IPS-NIHi7 (cell line): ENCODE results near the gene ATPAF2.

Experiments
- DNase-seq: peaks from one replicate; pipeline ENCODE4 v3.0.0; 2012; ENCODE audit warnings: mixed read lengths; ENCODE audit errors: extremely low spot score

The ATPAF2 gene

DNA sequence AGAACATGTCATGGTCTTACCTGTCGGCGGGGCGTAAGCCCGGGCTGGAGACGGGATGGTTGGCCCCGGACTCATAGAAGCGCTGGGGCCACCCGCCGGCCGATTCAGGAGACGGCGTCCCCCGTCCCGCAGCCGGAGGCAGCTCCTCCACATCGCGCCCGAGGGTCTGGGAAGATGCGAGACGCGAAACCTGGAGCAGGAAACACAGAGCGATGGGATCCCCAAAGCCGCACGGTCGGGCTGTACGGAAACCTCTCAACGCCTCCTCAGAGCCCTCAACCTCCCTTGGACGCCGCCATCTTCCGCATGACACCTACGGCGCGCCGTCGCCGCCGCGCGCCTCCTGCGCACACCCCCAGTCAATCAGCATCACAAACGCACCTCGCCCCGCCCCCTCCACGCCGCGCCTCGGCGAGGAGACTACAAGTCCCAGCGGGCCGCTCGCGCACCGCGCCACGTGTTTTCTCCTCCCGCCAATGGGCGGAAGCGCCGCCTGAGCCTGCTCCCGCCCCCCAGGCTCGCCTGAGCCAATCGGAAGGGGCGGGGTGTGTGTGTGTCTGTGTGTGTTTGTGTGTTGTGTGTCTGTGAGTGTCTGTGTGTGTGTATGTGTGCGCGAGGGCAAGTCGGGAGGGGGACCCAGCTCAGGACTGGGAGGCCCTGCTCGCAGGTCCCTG lies at the start of gene ATPAF2, which contains the start of gene GID4:
Gene ATPAF2, minus strand, starts transcription at position 308 of the 674 bp plus-strand sequence. Its CDS starts 155 bp downstream, at position 153.
Gene GID4, plus strand, starts transcription at position 548 of the 674 bp plus-strand sequence. Its CDS starts 57 bp downstream, at position 605.
- DNase-seq, result peak; percentile 99

DNA sequence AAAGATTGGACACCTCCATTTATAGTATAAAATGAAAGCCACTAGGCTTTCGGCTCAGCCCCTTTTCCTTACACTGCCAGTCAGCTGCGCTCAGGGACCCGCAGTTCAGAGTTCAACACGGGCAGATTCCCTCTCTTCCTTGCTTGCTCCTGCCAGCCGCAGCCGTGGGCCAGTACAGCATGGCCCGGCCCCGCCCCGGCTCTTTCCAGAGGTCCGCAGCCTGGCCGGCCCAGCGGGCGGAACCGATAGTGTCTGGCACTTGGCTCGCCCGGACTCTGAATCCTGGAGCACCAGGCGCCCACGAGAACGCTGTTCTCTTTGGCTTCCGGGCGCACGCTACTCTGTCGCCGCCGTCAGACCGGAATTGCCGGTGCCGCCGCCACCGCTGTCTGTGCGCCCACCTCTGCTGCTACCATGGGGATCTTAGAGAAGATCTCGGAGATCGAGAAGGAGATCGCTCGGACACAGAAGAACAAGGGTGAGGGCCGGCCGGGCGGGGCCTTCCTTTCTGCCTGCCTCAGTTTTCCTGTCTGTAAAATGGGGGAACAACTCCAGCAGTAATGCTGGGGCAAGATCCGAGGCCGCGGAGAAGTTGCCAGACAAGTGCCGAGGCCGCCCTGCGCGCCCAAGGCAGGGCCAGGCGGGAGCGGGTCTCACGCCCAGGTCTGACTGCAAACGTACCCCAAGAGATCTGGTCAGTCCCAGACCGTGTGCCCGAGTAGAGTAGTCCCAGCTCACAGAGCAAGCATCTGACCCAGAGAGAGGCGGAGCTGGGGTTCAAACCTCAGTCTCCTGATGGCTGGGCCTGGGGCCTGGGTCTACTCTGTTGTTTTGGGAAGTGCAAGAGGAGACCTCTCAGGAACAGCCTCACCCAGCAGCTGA lies 48.9 kb upstream of the ATPAF2 start, which contains the start of gene DRG2:
Gene DRG2, plus strand, starts transcription at position 339 of the 882 bp plus-strand sequence. Its CDS starts 76 bp downstream, at position 415.
- peak; percentile 99 for DNase-seq

DNA sequence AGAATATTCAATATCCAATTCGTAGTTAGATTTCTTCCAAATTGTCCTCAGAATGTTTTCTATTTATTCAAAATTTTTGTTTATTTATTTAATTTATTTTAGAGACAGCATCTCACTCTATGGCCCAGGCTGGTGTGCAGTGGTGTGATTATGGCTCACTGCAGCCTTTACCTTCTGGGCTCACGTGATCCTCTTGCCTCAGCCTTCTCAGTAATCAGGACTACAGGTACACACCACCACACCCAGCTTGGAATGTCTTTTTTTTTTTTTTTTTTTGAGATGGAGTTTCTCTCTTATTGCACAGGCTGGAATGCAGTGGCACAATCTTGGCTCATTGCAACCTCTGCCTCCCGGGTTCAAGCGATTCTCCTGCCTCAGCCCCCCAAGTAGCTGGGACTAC lies 45.3 kb upstream of the ATPAF2 start:
- no peak for DNase-seq

DNA sequence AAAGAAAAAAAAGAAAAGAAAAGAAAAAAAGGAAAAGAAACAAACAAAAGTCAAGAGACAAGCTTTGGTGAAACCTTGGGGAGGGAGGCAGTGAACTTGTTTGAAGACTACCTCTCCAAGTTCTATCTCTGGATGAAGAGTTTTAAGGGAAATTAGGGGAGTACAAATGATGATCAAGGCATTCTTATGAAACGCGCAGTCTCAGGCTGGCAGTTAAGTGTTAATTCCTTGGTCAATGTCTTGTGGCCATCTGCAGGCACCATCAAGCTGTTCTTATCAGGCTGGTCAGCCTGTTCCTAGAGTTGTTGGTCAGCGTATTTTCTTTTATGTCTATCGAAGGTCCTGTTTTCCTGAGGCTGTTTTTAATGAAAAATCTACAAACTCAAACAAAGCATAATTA lies 40.6 kb upstream of the ATPAF2 start:
- no peak for DNase-seq

DNA sequence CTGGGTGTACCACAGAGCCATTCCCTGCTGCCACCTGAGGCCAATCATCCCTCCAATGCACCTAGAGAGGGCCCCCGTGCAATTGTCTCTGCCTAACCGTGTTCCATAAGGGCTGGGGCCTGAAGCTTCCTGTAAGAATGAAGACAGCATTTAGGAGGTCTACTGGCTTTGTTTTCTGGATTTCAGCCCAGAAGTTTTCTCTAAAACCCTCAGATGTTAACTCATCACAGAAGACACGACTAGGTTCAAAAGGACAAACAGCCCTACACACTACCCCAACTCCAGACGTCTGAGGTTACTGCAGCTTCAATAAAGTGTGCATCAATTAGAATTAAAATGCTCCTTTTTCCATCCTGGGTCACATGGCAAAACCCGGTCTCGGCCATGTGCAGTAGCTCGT lies 38.0 kb upstream of the ATPAF2 start:
- DNase-seq, result no peak

DNA sequence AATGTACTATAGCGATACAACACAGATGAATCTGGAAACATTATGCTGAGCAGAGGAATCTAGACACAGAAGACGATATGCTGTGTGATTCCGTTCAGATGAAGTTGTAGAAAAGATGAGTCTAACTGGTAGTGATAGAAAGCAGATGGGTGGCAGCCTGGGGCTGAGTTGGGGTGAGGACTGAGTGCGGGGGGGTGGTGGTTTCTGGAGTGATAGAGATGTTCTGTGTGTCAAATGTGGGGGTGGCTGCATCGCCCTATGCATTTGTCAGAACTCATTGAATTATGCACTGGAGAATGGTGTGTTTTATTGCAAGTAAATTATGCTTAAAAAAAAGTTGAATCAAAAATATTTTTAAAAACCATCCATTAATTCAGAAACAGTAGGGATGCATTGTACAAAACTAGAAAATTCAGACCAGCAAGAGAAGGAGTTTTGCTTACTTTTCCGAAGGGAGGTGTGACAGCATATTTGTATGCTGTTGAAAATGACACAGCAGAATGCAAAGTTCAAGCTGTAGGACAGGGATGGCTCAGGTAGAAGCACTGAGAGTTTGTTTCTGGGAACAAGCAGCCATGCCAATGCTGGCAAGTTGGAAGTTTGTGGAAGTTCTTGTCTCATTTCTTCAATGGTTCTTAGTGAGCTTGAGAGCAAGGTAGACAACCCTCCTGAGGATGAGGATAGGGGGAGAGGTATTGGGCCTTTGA lies 35.8 kb upstream of the ATPAF2 start:
- no peak for DNase-seq

DNA sequence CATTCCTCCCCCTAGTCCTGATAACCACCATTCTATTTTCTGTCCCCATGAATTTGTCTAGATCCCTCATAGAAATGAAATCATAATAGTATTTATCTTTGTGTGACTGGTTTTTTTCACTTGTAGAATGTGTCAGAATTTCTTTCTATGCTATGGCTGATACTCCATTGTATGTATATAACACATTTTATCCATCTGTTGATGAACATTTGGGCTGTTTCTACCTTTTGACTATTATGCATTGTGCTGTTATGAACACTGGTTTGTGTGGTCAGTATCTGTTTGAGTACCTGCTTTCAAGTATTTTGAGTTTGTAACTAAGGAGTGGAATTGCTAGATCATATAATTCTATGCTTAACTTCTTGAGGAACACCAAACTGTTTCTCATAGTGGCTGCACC lies 32.8 kb upstream of the ATPAF2 start:
- DNase-seq, result no peak

DNA sequence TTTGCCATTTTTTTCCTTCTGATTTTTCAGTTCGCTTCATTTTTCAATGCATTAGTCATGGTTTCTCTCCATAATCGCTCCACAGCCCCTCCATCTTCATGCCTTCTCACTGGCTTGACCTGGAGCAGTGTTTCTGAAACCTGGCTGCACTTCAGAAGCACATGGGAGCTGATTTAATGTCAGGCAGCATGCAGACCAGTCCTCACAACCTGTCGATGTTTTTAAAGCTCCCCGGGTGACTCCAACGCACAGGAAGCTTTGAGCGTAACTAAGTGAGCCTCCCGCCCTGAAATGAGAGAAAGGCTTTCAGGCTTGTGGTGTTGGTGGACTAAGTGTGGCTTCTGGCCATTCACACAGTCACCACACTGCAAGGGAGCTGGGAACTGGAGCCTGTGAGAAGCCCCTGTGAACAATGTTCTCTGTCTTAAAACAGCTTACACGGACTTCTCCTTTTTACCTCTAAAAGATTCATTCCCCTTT lies 31.9 kb upstream of the ATPAF2 start:
- peak; percentile 30 for DNase-seq

DNA sequence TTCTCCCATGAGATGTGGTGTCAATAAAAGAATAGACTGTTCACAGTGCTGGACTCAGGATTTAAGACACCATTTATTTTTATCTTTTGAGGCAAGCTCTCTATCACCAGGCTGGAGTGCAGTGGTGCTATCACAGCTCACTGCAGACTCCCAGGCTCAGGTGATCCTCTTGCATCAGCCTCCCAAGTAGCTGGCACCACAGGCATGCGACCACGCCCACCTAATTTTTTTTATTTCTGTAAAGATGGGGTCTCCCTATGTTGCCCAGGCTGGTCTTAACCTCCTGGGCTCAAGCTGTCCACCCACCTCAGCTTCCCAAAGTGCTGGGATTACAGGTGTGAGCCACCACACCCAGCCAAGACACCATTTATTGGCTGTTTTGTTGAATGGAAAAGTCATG lies 30.1 kb upstream of the ATPAF2 start:
- DNase-seq, result no peak

DNA sequence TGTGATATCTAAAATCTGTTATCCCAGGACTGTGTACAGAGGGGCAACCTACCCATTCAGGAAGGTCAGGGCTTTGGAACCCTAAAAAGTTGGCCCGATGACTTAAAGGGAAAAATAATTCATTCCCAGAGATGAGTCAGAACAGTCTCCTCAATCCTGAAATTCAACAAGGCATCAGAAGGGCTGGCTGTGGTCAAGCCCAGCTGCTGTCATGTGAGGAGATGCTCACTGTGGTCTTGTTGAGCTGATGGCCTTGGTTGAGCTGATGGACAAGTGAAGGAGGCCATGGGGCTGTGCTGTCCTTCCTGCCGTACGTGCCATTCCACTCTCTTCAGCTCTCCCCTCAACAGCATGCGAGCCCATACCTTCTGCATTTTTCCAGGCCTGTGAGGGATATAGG lies 27.9 kb upstream of the ATPAF2 start:
- no peak for DNase-seq

DNA sequence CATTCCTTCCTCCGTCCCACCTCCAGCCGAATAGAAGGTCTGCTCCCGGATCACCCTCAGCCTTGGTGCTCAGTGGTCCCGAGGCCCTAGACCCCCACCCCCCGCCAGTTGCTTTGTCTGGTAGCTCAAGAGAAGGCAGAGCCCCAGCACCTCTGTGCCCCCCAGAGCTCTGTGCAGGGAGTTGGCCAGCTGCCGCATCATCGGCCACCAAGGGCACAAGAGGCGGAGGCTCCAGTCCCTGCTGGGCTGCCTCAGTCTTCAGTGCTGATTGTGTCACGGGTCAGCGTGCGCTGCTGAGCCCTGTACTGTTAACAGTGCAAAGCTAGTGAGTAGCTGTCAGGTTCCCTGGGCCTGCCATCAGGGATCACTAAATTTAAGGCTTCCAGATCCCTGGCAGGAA lies 26.6 kb upstream of the ATPAF2 start:
- no peak for DNase-seq

DNA sequence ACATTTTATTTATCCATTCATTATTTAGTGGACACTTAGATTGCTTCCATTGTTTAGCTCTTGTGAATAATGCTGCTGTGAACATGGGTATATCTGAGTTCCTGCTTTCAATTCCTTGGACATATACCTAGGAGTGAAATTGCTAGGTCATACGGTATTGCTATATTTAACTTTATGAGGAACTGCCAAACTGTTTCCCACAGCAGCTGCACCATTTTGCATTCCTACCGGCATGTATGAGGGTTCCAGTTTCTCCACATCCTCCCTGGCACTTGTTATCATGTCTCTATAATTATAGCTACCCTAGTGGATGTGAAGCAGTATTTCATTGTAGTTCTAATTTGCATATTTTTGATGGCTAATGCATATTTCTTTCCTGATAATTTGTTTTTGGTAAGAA lies 25.1 kb upstream of the ATPAF2 start:
- no peak for DNase-seq

DNA sequence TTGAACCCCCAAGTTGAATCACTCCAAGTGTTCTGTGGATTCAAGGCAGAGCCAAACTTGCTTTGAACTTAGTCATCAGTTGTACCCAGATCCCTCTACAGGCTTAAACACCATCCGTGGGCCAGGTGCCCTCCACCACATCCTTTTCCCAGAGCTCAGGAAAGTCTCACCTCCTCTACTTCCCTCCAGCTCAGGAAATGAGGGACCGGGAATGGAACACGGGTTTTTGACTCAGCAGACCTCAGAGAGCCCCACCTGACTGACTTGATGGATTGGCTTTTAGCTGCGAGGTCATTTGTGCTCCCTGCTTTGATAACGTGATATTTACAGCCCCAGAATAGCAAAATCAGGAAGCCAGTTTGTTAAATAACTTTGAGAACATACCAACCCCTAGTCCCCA lies 20.3 kb upstream of the ATPAF2 start:
- DNase-seq, result no peak

DNA sequence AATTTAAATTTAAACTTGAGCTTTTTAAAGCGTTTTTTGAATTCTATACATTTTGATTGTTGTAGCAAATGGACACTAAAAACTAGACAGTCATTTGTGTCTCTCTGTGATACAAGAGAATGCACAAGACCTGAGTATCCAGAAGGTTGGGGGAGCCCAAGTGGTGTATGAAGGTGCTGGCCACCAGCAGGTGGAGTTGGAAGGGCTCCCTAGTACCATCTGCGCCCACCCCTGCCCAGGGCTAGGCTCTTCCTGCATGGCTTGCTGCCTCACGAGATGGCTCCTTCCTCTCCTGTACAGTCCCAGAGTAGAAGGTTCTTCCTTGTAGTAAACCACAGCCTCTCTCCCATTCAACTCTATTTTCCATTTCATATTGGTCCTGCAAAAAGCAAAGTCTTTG lies 17.2 kb upstream of the ATPAF2 start:
- no peak for DNase-seq

DNA sequence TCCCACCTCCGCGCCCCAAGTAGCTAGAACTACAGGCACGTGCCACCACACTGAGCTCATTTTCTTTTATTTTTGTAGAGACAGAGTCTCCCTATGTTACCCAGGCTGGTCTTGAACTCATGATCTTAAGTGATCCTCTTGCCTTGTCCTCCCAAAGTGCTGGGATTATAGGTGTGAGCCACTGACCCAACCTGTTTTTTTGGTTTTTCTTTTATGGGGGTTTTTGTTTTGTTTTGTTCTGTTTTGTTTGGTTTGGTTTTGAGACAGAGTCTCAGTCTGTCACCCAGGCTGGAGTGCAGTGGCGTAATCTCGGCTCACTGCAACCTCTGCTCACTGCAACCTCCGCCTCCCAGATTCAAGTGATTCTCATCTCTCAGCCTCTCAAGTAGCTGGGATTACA lies 16.6 kb upstream of the ATPAF2 start:
- no peak for DNase-seq

DNA sequence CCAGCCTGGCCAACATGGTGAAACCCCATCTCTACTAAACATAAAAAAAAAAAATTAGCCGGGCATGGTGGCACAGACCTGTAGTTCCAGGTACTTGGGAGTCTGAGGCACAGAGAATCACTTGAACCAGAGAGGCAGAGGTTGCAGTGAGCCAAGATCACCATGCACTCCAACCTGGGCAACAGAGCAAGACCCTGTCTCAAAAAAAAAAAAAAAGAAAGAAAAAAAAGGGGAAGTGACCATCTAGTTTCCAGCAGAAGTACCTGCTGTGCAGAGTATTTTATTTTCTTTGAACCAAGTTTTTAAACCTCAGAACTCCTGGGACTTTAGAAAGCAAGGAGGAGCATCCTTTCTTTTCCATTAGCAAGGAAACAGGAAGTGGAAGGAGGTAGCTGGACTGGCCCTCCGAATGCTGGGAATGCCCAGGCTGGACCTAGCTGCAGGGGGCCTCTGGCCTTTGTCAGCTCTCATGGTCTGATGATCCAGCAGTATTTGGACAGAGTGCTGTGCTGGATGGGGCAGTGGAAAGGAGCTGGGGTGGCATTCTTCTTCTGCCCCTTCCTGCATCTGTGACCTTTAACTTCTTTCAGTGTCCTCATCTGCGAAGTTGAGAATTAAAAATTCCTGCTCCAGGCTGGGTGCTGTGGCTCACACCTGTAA lies 6.9 kb upstream of the ATPAF2 start:
- DNase-seq, result no peak

DNA sequence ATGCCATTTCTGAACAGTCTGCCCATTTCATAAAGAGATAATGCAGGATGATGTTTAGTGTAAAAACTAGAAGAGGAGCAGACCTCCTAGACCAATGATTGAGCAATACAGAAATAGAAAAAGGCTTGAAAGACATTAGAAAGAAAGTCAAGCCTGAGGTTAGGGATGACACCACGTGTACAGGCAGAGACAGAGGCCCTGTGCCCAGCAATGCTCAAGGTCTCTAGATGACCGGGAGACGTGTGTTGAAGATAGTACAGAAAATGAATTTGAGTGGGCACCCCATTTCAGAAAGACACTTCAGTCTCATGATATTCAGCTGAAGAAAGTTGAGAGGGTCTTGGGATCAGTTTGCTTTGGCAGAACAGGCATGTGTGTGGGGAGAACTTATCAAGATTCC lies 5.6 kb upstream of the ATPAF2 start:
- no peak for DNase-seq

DNA sequence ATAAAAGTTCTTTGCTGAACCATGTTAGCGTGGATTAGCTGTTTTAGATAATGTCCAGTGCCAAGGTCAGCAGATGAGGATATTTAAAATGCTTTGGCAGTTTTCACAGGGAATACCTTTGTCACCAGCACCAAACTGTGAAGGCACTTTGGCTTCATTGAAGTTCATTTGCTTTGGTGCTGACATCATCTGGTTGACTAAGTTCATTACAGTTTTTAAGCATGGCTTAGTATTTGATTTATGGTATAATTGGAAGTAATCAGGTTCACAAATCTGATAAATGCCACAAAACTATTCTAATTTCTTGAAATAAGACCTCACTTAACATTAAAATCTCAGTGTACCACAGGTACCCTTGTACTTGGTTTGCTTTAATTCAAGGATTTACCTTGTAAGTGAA lies 4.5 kb upstream of the ATPAF2 start:
- DNase-seq, result no peak

DNA sequence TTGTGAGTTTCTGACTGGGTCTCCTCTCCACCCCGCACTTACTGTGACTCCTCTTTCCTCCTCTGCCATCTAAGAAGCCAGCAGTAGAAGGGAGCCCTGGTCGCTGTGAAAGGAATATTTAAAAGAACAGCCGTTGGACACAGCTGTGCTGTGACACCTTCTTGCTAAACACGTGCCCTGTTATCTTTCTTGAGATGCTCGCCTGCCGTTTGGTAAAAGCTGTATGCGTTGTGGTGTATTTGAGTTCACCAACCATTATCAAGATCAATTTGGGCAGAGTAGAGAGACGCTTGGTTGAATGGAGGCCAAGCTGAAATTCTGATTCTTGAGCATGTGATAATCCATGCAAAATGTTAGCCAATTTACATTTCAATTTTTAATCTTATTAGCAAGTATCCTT lies 4.0 kb upstream of the ATPAF2 start:
- DNase-seq, result no peak

DNA sequence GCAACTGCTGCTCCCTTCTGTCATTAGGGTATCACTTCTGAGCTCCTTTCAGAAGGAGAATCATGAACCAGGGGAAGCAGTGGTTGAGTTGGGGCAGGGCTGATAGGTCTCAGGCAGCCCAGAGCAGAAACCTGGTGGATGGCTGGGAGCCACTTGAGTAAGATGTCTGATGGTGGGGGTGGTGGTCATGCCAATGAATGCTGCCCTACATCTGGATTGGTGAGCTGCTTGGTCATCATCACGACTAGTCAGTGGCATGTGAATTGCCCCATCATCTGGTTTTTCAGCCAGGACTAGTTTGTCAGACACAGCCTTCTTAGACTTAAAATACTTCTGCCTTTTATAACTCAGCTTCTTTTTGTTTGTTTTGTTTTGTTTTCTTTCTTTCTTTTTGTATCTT lies 2.8 kb upstream of the ATPAF2 start:
- DNase-seq, result no peak

DNA sequence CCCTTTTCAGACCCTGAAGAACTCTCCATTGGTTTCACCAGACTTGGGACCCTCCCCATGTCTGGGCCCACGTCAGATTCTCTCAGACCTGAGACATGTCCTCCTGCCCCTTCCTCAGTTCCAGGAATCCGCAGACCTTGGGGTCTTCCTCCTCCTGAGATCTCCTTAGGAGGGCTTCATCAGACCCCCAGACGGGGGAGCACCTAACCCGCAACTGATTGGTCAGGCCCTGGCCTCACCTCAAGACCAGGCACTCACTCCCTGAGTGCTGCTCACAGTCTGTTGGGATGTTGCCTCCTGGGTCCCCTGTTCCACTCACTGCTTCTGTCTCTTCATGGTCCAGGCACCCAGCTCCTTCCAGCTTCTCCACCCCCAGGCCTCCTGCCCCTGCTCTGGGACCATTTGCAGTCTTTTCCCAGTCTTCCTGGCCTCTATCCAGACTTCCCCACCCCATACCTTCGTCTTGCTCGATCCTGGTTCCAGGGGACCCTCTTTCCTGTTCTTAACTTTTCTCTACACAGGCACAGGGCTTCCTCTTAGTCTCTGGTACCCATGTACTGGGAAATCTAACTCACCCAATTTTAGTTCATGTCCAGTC lies 1.4 kb upstream of the ATPAF2 start:
- no peak for DNase-seq
